Measurements from ENCODE around the gene PF4V1. TPM values are rescaled to one million over a fixed set of nuclear protein-coding genes. Genes with fewer than 3 reads are reported as not detected.
"Not testable (repeated sequence)": the region's sequence is repeated elsewhere in the genome, so short reads cannot be mapped to it uniquely, and the experiment has no call there.

Gene PF4V1
- total RNA-seq, 4 donors from 2014 or later = not detected

DNA sequence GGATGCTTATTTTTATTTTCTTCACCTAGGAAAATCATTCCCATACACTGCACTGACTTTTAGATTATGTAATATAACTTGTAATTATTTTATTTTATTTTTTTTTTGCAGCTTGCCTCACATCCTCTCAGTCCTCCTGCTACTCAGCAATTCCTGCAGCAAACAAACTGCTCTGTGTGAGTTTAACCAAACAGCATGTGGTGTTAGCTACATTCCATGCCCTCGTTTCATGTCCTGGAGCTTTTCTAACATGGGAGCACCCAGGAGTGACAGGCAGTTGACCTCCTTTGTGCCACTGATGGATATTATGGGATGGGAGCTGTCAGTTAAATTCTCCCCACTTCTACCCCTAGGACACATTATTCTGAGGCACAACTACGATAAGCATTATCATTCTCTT is 40.9 kb downstream of the PF4V1 start:
- WGBS, 2 donors = 54 to 65% methylated on average over 2 of the region's 2 CpGs
- H3K4me3 ChIP-seq (replicated peaks in 1 of 3) = no peak overlapping the region
- H3K27ac ChIP-seq = no peak overlapping the region
- intact Hi-C loops (cut with DNase I) = no loop called here
- TF ChIP-seq, protein P1, sequence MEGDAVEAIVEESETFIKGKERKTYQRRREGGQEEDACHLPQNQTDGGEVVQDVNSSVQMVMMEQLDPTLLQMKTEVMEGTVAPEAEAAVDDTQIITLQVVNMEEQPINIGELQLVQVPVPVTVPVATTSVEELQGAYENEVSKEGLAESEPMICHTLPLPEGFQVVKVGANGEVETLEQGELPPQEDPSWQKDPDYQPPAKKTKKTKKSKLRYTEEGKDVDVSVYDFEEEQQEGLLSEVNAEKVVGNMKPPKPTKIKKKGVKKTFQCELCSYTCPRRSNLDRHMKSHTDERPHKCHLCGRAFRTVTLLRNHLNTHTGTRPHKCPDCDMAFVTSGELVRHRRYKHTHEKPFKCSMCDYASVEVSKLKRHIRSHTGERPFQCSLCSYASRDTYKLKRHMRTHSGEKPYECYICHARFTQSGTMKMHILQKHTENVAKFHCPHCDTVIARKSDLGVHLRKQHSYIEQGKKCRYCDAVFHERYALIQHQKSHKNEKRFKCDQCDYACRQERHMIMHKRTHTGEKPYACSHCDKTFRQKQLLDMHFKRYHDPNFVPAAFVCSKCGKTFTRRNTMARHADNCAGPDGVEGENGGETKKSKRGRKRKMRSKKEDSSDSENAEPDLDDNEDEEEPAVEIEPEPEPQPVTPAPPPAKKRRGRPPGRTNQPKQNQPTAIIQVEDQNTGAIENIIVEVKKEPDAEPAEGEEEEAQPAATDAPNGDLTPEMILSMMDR (IDR thresholded peaks at IDR 0.05) = no peak
- no peak for TF ChIP-seq POLR2A (IDR thresholded peaks at IDR 0.05)
- H3K4me1 ChIP-seq = no peaks in the 10 kb centered on the region
- H3K27me3 ChIP-seq = no peaks in the 10 kb centered on the region
- H3K9me3 ChIP-seq = no peaks in the 10 kb centered on the region
- no peak for DNase-seq
- H3K36me3 ChIP-seq = no peaks in the 10 kb centered on the region

DNA sequence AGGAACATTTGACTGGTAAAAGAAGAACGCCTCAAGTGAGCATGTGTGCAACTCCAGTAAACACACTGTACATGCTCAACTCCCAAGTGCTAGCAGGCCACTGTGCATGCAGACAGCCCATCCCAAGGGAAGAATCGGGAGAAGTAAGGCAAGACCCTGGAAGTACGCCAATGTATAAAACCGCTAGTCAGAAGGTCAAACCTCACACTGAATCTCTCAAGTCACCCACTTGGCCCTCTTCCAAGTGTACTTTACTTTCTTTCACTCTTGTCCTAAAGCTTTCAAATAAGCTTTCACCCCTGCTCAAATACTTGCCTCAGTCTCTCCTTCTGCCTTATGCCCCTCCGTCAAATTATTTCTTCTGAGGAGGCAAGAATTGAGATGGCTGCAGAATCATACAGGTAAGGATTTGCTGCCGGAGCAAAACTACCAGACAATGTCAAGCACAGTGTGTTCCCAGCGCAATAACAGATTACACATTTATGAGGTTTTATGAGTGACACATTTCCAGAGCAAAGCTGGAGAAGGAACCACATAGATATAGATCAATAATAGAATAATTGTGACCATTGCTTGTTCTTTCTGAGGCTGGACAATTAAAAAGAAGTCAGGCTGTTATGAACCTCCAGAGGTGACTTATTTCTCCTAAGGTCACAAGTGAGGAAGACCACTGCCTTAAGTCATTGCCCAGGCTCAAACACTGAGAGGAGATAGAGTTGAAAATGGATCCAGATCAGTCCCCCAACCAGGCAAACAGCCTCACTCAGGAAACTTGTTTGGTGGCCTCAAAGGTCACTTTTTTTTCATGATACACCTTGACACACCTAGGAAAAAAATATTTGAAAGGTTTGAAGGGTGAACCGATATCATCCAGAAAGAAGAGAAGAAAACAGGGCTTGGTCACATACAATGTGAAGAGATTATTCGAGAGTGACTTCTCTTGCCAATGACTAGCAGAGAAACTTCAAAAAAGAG is 42.4 kb downstream of the PF4V1 start:
- Histone ChIP-seq H3K9me3 (no peaks in the 10 kb centered on the region), H3K27me3 (no peaks in the 10 kb centered on the region), H3K36me3 (no peaks in the 10 kb centered on the region), H3K27ac (no peak overlapping the region), H3K4me3 (replicated peaks in 1 of 3) (no peak overlapping the region), H3K4me1 (no peaks in the 10 kb centered on the region)
- TF ChIP-seq POLR2A (IDR thresholded peaks at IDR 0.05) = no peak
- TF ChIP-seq, protein P1 (IDR thresholded peaks at IDR 0.05) = no peak
- no peak for DNase-seq
- 72 to 75% methylated on average over 9 of the region's 9 CpGs for WGBS, 2 donors
- intact Hi-C loops (cut with DNase I) = no loop called here

DNA sequence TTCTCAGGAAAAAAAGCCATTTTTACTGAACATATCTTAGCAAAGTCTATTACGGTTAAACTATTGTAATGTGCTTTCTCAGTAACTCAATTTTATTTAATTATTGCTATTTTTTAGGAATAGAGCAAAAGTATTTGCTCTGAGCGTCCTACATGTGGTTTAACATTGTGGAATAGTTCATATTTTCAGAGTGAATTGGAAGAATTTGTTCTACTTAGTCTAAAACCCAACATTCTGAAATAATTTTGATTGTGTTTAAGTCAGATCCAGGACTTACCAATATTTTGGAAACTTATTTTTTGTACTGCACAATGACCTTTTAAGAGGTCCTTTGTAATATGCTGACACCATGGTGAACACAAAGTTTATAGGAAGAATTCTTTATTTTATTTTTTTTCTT is 43.3 kb downstream of the PF4V1 start:
- intact Hi-C loops (cut with DNase I) = no loop called here
- 93 to 96% methylated on average over 2 of the region's 2 CpGs for WGBS, 2 donors

GRCh38 chr4:73897380-73898136 is 44.5 kb downstream of the PF4V1 start:
- no peak overlapping the region for H3K27ac ChIP-seq

More for the DNA sequence above, 43.3 kb downstream of the PF4V1 start:
- H3K27me3 ChIP-seq = no peaks in the 10 kb centered on the region
- H3K36me3 ChIP-seq = no peaks in the 10 kb centered on the region
- no peaks in the 10 kb centered on the region for H3K9me3 ChIP-seq
- no peak overlapping the region for H3K27ac ChIP-seq
- no peak for DNase-seq
- H3K4me3 ChIP-seq (replicated peaks in 1 of 3) = no peak overlapping the region
- TF ChIP-seq, protein P1 (IDR thresholded peaks at IDR 0.05) = no peak
- TF ChIP-seq POLR2A (IDR thresholded peaks at IDR 0.05) = no peak
- H3K4me1 ChIP-seq = no peaks in the 10 kb centered on the region

DNA sequence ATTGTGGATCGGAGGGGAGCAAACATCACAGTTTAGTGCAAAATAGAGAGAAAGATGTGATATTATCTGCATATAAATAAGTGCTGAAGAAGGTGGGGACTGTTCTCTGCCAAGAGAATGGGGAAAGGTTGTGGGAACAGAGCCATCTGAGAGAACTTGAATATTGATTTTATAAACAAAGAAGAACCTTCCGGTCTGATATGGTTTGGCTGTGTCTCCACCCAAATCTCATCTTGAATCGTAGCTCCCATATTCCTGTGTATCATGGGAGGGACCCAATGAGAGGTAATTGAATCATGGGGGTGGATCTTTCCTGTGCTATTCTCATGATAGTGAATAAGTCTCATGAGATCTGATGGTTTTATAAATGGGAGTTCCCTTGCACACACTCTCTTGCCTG is 46.2 kb downstream of the PF4V1 start:
- 82 to 85% methylated on average over 3 of the region's 3 CpGs for WGBS, 2 donors
- H3K27ac ChIP-seq; H3K4me3 ChIP-seq (replicated peaks in 1 of 3); DNase-seq; H3K27me3 ChIP-seq; H3K4me1 ChIP-seq; H3K36me3 ChIP-seq; intact Hi-C loops (cut with DNase I); H3K9me3 ChIP-seq: not testable (repeated sequence)

More at GRCh38 chr4:73897380-73898136, 44.5 kb downstream of the PF4V1 start:
- 73 to 83% methylated on average over 4 of the region's 4 CpGs for WGBS, 2 donors
- intact Hi-C loops (cut with DNase I) = no loop called here
- Histone ChIP-seq H3K4me3 (replicated peaks in 1 of 3) (no peak overlapping the region), H3K36me3 (no peaks in the 10 kb centered on the region), H3K4me1 (no peaks in the 10 kb centered on the region), H3K9me3 (no peaks in the 10 kb centered on the region), H3K27me3 (no peaks in the 10 kb centered on the region)
- DNase-seq = no peak
- TF ChIP-seq, protein P1 (IDR thresholded peaks at IDR 0.05) = no peak
- no peak for TF ChIP-seq POLR2A (IDR thresholded peaks at IDR 0.05)

All from thyroid gland (tissue), 4 donors.